Measurements from ENCODE around the gene PARM1. TPM values are rescaled to one million over a fixed set of nuclear protein-coding genes. Genes with fewer than 3 reads are reported as not detected.

PARM1 gene
- total and polyA plus RNA-seq, 2 donors (not counting 1 experiment from before 2014, with no cell fraction given), result 7.8 to 10.4 TPM

DNA sequence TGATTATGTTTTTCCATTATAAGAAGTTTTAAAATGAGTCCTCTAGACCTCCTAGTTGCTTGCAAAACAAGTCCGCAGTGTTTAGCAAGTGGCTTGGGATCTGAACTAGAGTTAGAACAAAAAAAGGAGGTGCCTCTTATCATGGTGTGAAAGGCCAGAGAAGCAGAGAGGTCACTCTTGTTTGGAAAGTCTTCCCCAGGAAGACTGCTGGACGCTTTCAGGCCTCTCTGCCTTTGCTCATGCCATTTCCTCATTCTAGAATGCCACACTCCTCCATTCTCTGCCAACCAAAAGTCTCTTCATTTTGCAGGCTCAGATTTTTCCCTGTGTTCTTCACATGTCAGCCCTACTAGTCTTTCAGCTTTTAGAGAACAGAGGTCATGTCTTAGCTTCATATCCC, 14.9 kb downstream of the PARM1 start:
- ChIA-PET POLR2A (no interaction called here), CTCF (no interaction called here)
- Histone ChIP-seq H3K9ac (ENCODE audit: low read length) (no peak overlapping the region), H4K20me1 (ENCODE audit: control insufficient read depth, insufficient read depth, low read length, poor library complexity, severe bottlenecking) (peaks cover 7% of the 10 kb centered on the region), H3K79me2 (ENCODE audit: control insufficient read depth, insufficient read depth, low read length) (peaks cover 9% of the 10 kb centered on the region), H3K4me3 (ENCODE audit: control extremely low read depth in 1 of 5, extremely low read depth in 1 of 5, insufficient read depth in 1 of 5, low read depth in 2 of 5, low read length in 4 of 5) (no peak overlapping the region), H3K27ac (ENCODE audit: low read length in 2 of 2) (no peak overlapping the region), H3K9me3 (ENCODE audit: control extremely low read depth in 1 of 3, control insufficient read depth in 2 of 3, insufficient read depth in 1 of 3, low read length in 2 of 3) (no peaks in the 10 kb centered on the region), H3K4me2 (replicated peaks; ENCODE audit: low read depth, low read length, poor library complexity, severe bottlenecking) (no peak overlapping the region), H3K4me1 (ENCODE audit: control insufficient read depth in 2 of 2, insufficient read depth in 2 of 2, low read length in 2 of 2) (no peaks in the 10 kb centered on the region), H3K27me3 (replicated peaks in 1 of 4; ENCODE audit: control extremely low read depth in 1 of 4, control insufficient read depth in 3 of 4, insufficient read depth in 4 of 4, low read length in 3 of 4) (no peaks in the 10 kb centered on the region), H2AFZ (ENCODE audit: insufficient read depth, low read depth, low read length, poor library complexity, severe bottlenecking) (no peak overlapping the region), H3K36me3 (replicated peaks in 1 of 2; ENCODE audit: control extremely low read depth in 1 of 2, control insufficient read depth in 1 of 2, extremely low read depth in 1 of 2, insufficient read depth in 2 of 2, low read length in 1 of 2) (no peaks in the 10 kb centered on the region)
- Mint-ChIP-seq H3K4me1 (peaks cover 9% of the 10 kb centered on the region), H3K9me3 (ENCODE audit: insufficient read depth) (no peaks in the 10 kb centered on the region), H3K27me3 (no peaks in the 10 kb centered on the region), H3K27ac (no peak overlapping the region), H3K4me3 (no peak overlapping the region)
- no peak for ATAC-seq (ENCODE audit: low read depth)
- TF ChIP-seq CTCF (IDR thresholded peaks at IDR 0.05) (no peak), EZH2 (IDR thresholded peaks at IDR 0.05; ENCODE audit: borderline replicate concordance, insufficient read depth, low read depth, low read length, poor library complexity, severe bottlenecking) (no peak)
- intact Hi-C loops (cut with micrococcal nuclease), result no loop called here
- WGBS (ENCODE audit: insufficient coverage), result 80% methylated on average over 1 of the region's 2 CpGs
- no peak for DNase-seq

DNA sequence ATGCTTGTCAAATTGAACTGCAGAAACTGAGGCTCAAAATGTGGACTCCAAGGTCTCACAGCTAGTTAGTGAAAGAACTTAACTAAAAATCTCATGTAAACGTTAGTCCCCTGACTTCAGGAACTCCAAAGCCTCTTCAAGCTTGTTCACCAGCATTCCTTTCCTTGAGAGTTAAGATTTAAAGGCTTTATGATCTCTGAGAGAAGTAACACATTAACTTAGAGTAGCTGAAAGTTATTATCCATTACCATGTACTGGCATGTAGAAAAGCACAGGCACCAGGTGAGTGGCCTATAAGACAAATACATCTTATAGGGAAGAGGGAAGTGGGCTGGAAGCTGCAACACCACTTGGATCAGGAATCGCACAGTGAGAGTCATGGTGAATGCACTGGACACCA, 15.3 kb downstream of the PARM1 start:
- no peak for TF ChIP-seq EZH2 (IDR thresholded peaks at IDR 0.05; ENCODE audit: borderline replicate concordance, insufficient read depth, low read depth, low read length, poor library complexity, severe bottlenecking)
- TF ChIP-seq CTCF (IDR thresholded peaks at IDR 0.05), result no peak
- H3K27ac ChIP-seq (ENCODE audit: low read length in 2 of 2), result no peak overlapping the region
- ATAC-seq (ENCODE audit: low read depth), result no peak

More for the DNA sequence above, 15.3 kb downstream of the PARM1 start:
- intact Hi-C loops (cut with micrococcal nuclease), result no loop called here
- no peak overlapping the region for H3K4me3 ChIP-seq (ENCODE audit: control extremely low read depth in 1 of 5, extremely low read depth in 1 of 5, insufficient read depth in 1 of 5, low read depth in 2 of 5, low read length in 4 of 5)
- H3K27me3 ChIP-seq (replicated peaks in 1 of 4; ENCODE audit: control extremely low read depth in 1 of 4, control insufficient read depth in 3 of 4, insufficient read depth in 4 of 4, low read length in 3 of 4), result no peaks in the 10 kb centered on the region
- WGBS (ENCODE audit: insufficient coverage), result 100% methylated on average over 1 of the region's 2 CpGs
- peaks cover 7% of the 10 kb centered on the region for H4K20me1 ChIP-seq (ENCODE audit: control insufficient read depth, insufficient read depth, low read length, poor library complexity, severe bottlenecking)
- no peak overlapping the region for H2AFZ ChIP-seq (ENCODE audit: insufficient read depth, low read depth, low read length, poor library complexity, severe bottlenecking)
- H3K79me2 ChIP-seq (ENCODE audit: control insufficient read depth, insufficient read depth, low read length), result peaks cover 9% of the 10 kb centered on the region
- H3K4me1 ChIP-seq (ENCODE audit: control insufficient read depth in 2 of 2, insufficient read depth in 2 of 2, low read length in 2 of 2), result no peaks in the 10 kb centered on the region
- no peak overlapping the region for H3K27ac Mint-ChIP-seq
- no peak overlapping the region for H3K9ac ChIP-seq (ENCODE audit: low read length)
- H3K4me1 Mint-ChIP-seq, result peaks cover 7% of the 10 kb centered on the region
- no peak overlapping the region for H3K4me3 Mint-ChIP-seq
- H3K4me2 ChIP-seq (replicated peaks; ENCODE audit: low read depth, low read length, poor library complexity, severe bottlenecking), result no peak overlapping the region
- ChIA-PET CTCF (no interaction called here), POLR2A (no interaction called here)
- no peaks in the 10 kb centered on the region for H3K9me3 Mint-ChIP-seq (ENCODE audit: insufficient read depth)
- no peaks in the 10 kb centered on the region for H3K36me3 ChIP-seq (replicated peaks in 1 of 2; ENCODE audit: control extremely low read depth in 1 of 2, control insufficient read depth in 1 of 2, extremely low read depth in 1 of 2, insufficient read depth in 2 of 2, low read length in 1 of 2)
- DNase-seq, result no peak
- no peaks in the 10 kb centered on the region for H3K27me3 Mint-ChIP-seq
- H3K9me3 ChIP-seq (ENCODE audit: control extremely low read depth in 1 of 3, control insufficient read depth in 2 of 3, insufficient read depth in 1 of 3, low read length in 2 of 3), result no peaks in the 10 kb centered on the region
